ENCODE measurements around the gene MRTFA.
"Not testable (repeated sequence)": the region's sequence is repeated elsewhere in the genome, so short reads cannot be mapped to it uniquely, and the experiment has no call there.

Gene MRTFA

GRCh38 chr22:40595497-40596234 lies 40.9 kb downstream of the MRTFA start:
- no peak for DNase-seq (ENCODE audit: low read depth in 2 of 2)

- no peak for DNase-seq (ENCODE audit: low read depth in 2 of 2)
Measured at GRCh38 chr22:40594924-40595323, 41.6 kb downstream of the MRTFA start.

- no peak for DNase-seq (ENCODE audit: low read depth in 2 of 2)
Measured at GRCh38 chr22:40594346-40594745, 42.2 kb downstream of the MRTFA start.

GRCh38 chr22:40593460-40594273 lies 42.9 kb downstream of the MRTFA start:
- DNase-seq (ENCODE audit: low read depth in 2 of 2) = no peak

- DNase-seq (ENCODE audit: low read depth in 2 of 2) = no peak
Measured at GRCh38 chr22:40592352-40593113, 44.0 kb downstream of the MRTFA start.

GRCh38 chr22:40588726-40589125 lies 47.8 kb downstream of the MRTFA start:
- DNase-seq (ENCODE audit: low read depth in 2 of 2) = no peak

- no peak for DNase-seq (ENCODE audit: low read depth in 2 of 2)
Measured at GRCh38 chr22:40586781-40587180, 49.7 kb downstream of the MRTFA start.

GRCh38 chr22:40585310-40585751 lies 51.2 kb downstream of the MRTFA start:
- no peak for DNase-seq (ENCODE audit: low read depth in 2 of 2)

GRCh38 chr22:40584766-40585165 lies 51.8 kb downstream of the MRTFA start:
- DNase-seq (ENCODE audit: low read depth in 2 of 2) = not testable (repeated sequence)

GRCh38 chr22:40583053-40583741 lies 53.3 kb downstream of the MRTFA start:
- no peak for DNase-seq (ENCODE audit: low read depth in 2 of 2)

GRCh38 chr22:40582063-40582462 lies 54.5 kb downstream of the MRTFA start:
- DNase-seq (ENCODE audit: low read depth in 2 of 2) = no peak

- no peak for DNase-seq (ENCODE audit: low read depth in 2 of 2)
Measured at GRCh38 chr22:40580631-40581030, 55.9 kb downstream of the MRTFA start.

GRCh38 chr22:40578171-40578570 lies 58.3 kb downstream of the MRTFA start:
- no peak for DNase-seq (ENCODE audit: low read depth in 2 of 2)

GRCh38 chr22:40572976-40573375 lies 63.5 kb downstream of the MRTFA start:
- no peak for DNase-seq (ENCODE audit: low read depth in 2 of 2)

- DNase-seq (ENCODE audit: low read depth in 2 of 2) = no peak
Measured at GRCh38 chr22:40571887-40572286, 64.6 kb downstream of the MRTFA start.

- DNase-seq (ENCODE audit: low read depth in 2 of 2) = no peak
Measured at GRCh38 chr22:40567626-40568328, 68.7 kb downstream of the MRTFA start.

- no peak for DNase-seq (ENCODE audit: low read depth in 2 of 2)
Measured at GRCh38 chr22:40567106-40567505, 69.4 kb downstream of the MRTFA start.

GRCh38 chr22:40560994-40561515 lies 75.5 kb downstream of the MRTFA start:
- DNase-seq (ENCODE audit: low read depth in 2 of 2) = no peak

- DNase-seq (ENCODE audit: low read depth in 2 of 2) = no peak
Measured at GRCh38 chr22:40560551-40560950, 76.0 kb downstream of the MRTFA start.

- no peak for DNase-seq (ENCODE audit: low read depth in 2 of 2)
Measured at GRCh38 chr22:40557972-40558371, 78.5 kb downstream of the MRTFA start.

GRCh38 chr22:40556641-40557040 lies 79.9 kb downstream of the MRTFA start:
- DNase-seq (ENCODE audit: low read depth in 2 of 2) = no peak
